LNCAP (cell line): ENCODE results near the gene ZNF511.

Experiments
- TF ChIP-seq, protein P1 (sequence below): fragments of 450-650 bp; IDR thresholded peaks from 2 replicates; pipeline ENCODE4 v1.5.1; 2017; ENCODE audit warnings: mild to moderate bottlenecking

The ZNF511 gene

DNA sequence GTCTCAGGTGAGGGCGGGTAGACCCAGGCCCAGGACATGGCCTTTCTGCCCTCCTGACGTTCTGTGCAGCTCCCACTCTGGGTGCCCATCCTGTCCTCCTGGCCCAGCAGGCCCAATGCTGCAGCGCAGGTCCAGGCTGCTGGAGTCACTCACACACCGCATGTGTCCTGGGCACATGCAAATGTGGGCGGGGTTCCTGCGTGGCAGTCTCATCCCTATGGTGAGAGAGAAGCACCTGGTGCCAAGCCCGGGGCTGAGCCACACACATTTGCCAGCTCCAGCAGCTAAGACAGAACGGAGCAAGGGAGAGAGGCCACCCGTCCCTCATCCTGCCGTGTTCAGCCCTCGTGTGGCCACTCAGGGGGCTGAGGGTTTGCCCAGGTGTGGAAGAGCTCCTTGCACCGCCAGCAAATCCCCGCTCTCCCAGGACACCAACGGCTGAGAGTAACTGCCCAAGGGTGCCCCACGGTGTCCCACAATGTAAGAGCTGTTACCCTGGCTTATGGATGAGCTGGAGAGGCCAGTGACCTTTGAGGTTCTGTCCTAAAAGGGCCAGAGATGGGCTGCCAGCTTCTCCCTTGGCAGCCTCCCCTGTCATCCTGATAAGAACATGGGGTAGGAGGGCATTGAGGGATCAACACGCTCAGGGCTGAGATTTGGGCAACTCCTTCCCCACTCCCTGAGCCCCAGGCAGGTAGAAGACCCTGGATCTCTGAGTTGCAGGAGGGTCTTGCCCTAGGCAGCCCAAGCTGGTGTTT, 44.7 kb downstream of the ZNF511 start:
- TF ChIP-seq, protein P1, sequence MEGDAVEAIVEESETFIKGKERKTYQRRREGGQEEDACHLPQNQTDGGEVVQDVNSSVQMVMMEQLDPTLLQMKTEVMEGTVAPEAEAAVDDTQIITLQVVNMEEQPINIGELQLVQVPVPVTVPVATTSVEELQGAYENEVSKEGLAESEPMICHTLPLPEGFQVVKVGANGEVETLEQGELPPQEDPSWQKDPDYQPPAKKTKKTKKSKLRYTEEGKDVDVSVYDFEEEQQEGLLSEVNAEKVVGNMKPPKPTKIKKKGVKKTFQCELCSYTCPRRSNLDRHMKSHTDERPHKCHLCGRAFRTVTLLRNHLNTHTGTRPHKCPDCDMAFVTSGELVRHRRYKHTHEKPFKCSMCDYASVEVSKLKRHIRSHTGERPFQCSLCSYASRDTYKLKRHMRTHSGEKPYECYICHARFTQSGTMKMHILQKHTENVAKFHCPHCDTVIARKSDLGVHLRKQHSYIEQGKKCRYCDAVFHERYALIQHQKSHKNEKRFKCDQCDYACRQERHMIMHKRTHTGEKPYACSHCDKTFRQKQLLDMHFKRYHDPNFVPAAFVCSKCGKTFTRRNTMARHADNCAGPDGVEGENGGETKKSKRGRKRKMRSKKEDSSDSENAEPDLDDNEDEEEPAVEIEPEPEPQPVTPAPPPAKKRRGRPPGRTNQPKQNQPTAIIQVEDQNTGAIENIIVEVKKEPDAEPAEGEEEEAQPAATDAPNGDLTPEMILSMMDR: no peak

- TF ChIP-seq, protein P1: no peak
Observed at GRCh38 chr10:133353988-133354605, 45.4 kb downstream of the ZNF511 start.

GRCh38 chr10:133354672-133355240, 46.0 kb downstream of the ZNF511 start:
- TF ChIP-seq, protein P1: no peak

DNA sequence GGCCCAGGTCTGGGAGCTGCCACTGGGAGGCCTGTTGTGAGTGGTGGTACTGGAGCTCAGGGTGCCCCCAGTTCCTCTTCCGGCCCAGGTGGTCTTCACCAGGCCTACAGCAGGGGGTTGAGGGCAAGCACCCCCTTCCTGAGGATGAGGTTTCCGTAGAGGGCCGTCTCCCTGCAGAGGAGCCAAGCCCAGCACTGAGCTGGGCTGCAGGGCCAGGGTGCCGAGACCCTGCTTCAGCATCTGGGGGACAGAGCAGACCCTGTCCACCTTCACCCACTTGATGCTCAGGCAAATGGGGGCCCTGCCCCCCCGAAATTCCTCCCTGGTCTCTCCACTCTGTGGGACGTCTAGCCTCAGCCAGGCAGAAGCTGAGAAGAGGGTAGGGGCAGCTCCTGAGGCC, 46.6 kb downstream of the ZNF511 start:
- TF ChIP-seq, protein P1: no peak

DNA sequence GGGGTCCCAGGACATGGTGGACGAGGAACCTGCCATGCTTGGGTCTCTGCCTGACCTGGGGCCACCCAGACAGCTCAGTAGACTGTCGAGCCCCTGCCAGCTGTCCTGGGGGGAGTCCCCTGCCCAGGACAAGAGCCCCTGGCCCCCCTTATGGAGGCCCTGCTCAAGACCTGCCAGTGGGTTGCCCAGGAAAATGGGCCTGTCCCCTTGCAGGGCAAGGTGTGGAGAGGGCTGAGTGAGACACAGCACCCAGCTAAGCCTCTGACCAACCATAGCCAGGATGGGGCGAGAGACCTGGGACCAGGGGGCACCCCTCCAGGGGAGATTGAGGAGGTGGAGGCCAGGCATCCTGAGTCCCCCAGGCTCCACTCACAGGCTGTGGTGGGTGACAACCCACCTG, 47.3 kb downstream of the ZNF511 start:
- TF ChIP-seq, protein P1: no peak

DNA sequence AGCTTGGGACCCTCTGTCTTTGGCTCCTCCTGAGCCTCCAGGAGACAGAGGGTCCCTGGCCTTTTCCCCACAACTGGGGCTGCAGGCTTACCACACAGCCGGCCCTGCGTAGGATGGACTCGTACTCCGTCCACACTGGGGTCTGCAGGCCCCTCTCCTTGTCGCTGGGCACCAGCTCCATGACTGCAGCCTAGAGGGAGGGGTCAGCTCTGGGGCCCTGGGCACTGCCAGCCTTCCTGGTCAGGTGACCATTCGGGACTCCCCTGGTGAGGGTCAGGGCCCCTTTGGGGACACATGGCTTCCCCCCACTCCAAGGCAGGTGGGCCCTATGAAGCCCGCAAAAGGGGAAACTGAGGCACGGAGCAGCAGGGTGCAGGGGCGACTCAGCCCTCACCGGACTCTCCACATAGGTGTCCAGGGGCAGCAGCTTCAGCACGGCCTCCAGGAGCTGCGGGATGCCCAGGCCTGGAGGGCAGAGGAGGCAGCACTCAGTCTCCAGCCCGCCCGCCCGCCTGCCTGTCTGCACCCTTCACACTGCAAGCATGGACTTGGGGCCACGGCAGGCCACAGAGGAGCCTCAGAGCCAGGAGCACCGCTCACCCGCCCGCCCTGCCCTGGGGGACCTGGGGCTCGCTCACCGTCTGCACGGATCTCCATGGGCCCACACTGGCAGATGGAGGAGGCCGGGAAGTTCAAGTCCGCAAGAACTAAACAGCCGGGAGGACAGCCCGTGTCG, 48.0 kb downstream of the ZNF511 start:
- TF ChIP-seq, protein P1: no peak

- TF ChIP-seq, protein P1: no peak
Observed at GRCh38 chr10:133357285-133358161, 48.8 kb downstream of the ZNF511 start, which contains the start of gene FUOM. Gene FUOM, minus strand, starts transcription at chr10:133358019. Its CDS starts 12 bp downstream, at chr10:133358007.
